NCI-H2081 treated with DMSO at 0.1 percent for 48 hours (cell line): Measurements from ENCODE around the gene HMGB1.

Experiments used
- DNase-seq: peaks from one replicate; lab custom pipeline; 2025; lab: John Stamatoyannopoulos, UW

The HMGB1 gene

GRCh38 chr13:30465593-30466357, at the start of gene HMGB1:
HMGB1 (minus strand) TSS chr13:30465936; CDS start chr13:30463680, 2,256 bp downstream.
- DNase-seq = peak; percentile 90

- peak; percentile 2 for DNase-seq
These were observed 45.2 kb upstream of the HMGB1 start for GRCh38 chr13:30510811-30511371.

GRCh38 chr13:30510091-30510490, 44.4 kb upstream of the HMGB1 start:
- no peak for DNase-seq

GRCh38 chr13:30509254-30510050, 43.7 kb upstream of the HMGB1 start:
- DNase-seq = no peak

GRCh38 chr13:30504081-30504480, 38.3 kb upstream of the HMGB1 start:
- DNase-seq = no peak

GRCh38 chr13:30502237-30502636, 36.5 kb upstream of the HMGB1 start:
- no peak for DNase-seq

GRCh38 chr13:30499338-30499737, 33.6 kb upstream of the HMGB1 start:
- no peak for DNase-seq

- no peak for DNase-seq
These were observed 30.4 kb upstream of the HMGB1 start for GRCh38 chr13:30496147-30496546.

GRCh38 chr13:30495746-30496145, 30.0 kb upstream of the HMGB1 start:
- DNase-seq = no peak

- no peak for DNase-seq
These were observed 28.1 kb upstream of the HMGB1 start for GRCh38 chr13:30493658-30494381.

GRCh38 chr13:30487075-30487470, 21.3 kb upstream of the HMGB1 start:
- no peak for DNase-seq

GRCh38 chr13:30486230-30487074, 20.7 kb upstream of the HMGB1 start:
- no peak for DNase-seq

GRCh38 chr13:30481241-30481760, 15.6 kb upstream of the HMGB1 start:
- DNase-seq = no peak

GRCh38 chr13:30480292-30480950, 14.7 kb upstream of the HMGB1 start:
- no peak for DNase-seq

- no peak for DNase-seq
These were observed 14.1 kb upstream of the HMGB1 start for GRCh38 chr13:30479883-30480219.

GRCh38 chr13:30479154-30479882, 13.6 kb upstream of the HMGB1 start:
- no peak for DNase-seq

GRCh38 chr13:30477346-30478195, 11.8 kb upstream of the HMGB1 start:
- DNase-seq = no peak

- DNase-seq = no peak
These were observed 7.9 kb upstream of the HMGB1 start for GRCh38 chr13:30473675-30474074.

- DNase-seq = no peak
These were observed 1.1 kb upstream of the HMGB1 start for GRCh38 chr13:30466841-30467252.
